ENCODE data around the gene GNL2. TPM values are rescaled to one million over a fixed set of nuclear protein-coding genes. Genes with fewer than 3 reads are reported as not detected.
A peak's percentile ranks its signal among the peaks of the same experiment; 100 is the strongest.
"Not testable (repeated sequence)": the region's sequence is repeated elsewhere in the genome, so short reads cannot be mapped to it uniquely, and the experiment has no call there.

Gene GNL2
- total RNA-seq, 1 donor from 2014 or later = 22.0 TPM

GRCh38 chr1:37564892-37565291, 30.8 kb downstream of the GNL2 start:
- no peak for DNase-seq (ENCODE audit: missing footprints)
- intact Hi-C loops (cut with DNase I) = no loop called here
- ATAC-seq = no peak

GRCh38 chr1:37562984-37563383, 32.8 kb downstream of the GNL2 start:
- ATAC-seq (no peak), DNase-seq (ENCODE audit: missing footprints) (no peak)
- intact Hi-C loops (cut with DNase I) = no loop called here

- intact Hi-C loops (cut with DNase I) = no loop called here
- ATAC-seq (no peak), DNase-seq (ENCODE audit: missing footprints) (no peak)
Measured at GRCh38 chr1:37561133-37562132, 34.3 kb downstream of the GNL2 start.

DNA sequence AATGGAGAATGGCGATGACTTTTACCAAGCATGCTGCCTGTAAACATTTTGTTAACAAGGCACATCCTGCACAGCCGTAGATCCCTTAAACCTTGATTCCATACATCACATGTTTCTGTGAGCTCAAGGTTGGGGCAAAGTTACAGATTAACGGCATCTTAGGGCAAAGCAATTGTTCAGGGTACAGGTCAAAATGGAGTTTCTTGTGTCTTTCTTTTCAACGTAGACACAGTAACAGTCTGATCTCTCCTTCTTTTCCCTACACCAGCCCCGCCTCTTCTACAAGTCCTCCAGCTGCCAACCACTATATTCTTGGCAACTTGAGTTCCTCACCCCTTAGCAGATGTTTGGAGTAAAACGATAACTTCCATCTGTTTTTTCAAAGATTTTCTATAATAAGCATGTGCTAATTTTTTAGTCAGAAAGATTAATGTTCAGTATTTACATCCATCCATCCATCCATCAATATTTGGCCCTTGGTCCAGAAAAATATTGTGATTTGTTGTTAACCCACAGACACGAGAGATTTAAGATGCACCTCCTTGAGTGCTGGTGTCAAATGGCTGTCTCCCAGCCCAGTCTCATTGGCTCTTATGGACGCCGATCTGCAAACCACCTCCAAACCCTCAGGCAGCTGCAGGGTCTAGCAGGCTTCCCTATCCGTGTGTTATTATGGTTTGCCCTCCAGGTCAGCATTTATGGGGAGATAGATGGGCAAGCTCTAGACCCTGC, 35.2 kb downstream of the GNL2 start:
- intact Hi-C loops (cut with DNase I) = no loop called here
- no peak for ATAC-seq
- no peak for DNase-seq (ENCODE audit: missing footprints)

- intact Hi-C loops (cut with DNase I) = loop anchor here (10.0 kb wide), 1 partner anchor 85 kb away; the partner anchor contains the start of gene ZC3H12A
- not testable (repeated sequence) for ATAC-seq; DNase-seq (ENCODE audit: missing footprints)
Measured at GRCh38 chr1:37559957-37560379, 35.8 kb downstream of the GNL2 start.

GRCh38 chr1:37559080-37559479, 36.7 kb downstream of the GNL2 start:
- ATAC-seq = no peak
- intact Hi-C loops (cut with DNase I) = loop anchor here (10.0 kb wide), 1 partner anchor 84 kb away; the partner anchor contains the start of gene ZC3H12A
- no peak for DNase-seq (ENCODE audit: missing footprints)

GRCh38 chr1:37558411-37558810, 37.3 kb downstream of the GNL2 start:
- ATAC-seq (no peak), DNase-seq (ENCODE audit: missing footprints) (no peak)
- intact Hi-C loops (cut with DNase I) = loop anchor here (10.0 kb wide), 1 partner anchor 84 kb away; the partner anchor contains the start of gene ZC3H12A

DNA sequence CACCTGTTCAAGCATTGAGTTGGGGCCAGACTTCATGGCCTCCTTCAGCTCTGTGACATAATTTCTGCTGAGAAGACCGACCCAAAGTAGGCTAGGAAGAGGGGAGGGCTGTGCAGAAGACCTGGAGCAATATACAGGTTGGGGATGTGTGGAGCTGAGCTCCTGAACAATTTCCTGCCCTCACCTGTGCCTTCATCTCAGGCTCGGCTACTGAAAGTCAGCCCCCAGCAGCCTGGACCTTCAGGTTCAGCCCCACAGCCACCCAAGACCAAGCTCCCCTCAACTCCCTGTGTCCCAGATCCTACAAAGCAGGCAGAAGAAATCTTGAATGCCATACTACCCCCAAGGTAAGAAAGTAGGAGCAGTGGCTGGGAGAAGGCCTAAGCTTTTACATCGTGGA, 38.3 kb downstream of the GNL2 start:
- no peak for ATAC-seq
- no peak for DNase-seq (ENCODE audit: missing footprints)
- intact Hi-C loops (cut with DNase I) = loop anchor here (10.0 kb wide), 1 partner anchor 83 kb away; the partner anchor contains the start of gene ZC3H12A

GRCh38 chr1:37556712-37557196, 39.0 kb downstream of the GNL2 start, which contains the start of gene DNALI1:
DNALI1 (plus strand) TSS chr1:37556940; CDS start chr1:37556995, 55 bp downstream.
- ATAC-seq = peak; percentile 91
- intact Hi-C loops (cut with DNase I) = loop anchor here (10.0 kb wide), 1 partner anchor 82 kb away; the partner anchor contains the start of gene ZC3H12A
- DNase-seq (ENCODE audit: missing footprints) = peak; percentile 85

DNA sequence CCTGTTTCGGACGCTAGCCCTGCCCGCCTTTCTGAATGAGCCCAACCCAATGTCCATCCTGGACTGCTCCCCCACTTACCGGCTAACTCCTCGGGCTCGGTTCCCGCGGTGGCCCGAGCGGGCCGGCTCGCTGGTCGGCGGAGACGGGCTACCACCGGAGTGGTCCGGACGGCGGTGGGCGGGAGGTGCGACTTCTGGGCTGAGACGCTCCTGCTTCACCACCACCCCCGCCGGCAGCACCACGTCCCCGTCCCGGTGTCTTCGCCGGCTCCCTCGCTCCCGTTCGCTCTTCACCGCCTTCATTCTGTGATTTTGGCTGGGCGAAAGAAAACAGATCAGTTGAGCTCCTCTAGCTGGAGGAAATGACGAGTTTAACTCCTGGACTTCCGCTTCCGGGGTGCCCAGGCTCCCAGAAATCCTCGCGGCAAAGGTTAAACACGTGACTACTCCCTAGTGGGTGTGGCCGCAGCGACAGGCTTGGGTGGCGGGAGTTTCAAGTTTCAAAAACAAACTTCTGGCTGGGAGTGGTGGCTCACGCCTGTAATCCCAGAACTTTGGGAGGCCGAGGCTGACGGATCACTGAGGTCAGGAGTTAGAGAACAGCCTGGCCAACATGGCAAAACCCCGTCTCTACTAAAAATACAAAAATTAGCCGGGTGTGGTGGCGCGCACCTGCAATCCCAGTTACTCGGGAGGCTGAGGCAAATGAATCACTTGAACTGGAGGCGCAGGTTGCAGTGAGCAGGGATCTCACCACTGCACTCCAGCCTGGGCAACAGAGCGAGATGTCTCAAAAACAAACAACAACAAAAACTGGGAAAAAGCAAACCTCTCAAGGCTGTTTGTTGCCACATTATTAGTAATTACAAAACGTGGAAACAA, 41.6 kb downstream of the GNL2 start, which contains the start of gene SNIP1:
TSS of gene SNIP1 (minus strand) at position 367 of the 882 bp plus-strand sequence. CDS start at position 303, 64 bp downstream.
- DNase-seq (ENCODE audit: missing footprints) (peak; percentile 94), ATAC-seq (peak; percentile 93)
- intact Hi-C loops (cut with DNase I) = loop anchor here (5.0 to 10.0 kb wide), 3 partner anchors 42 to 79 kb away; partner anchors contain the start of genes GNL2, MEAF6 and ZC3H12A

- ATAC-seq (no peak), DNase-seq (ENCODE audit: missing footprints) (no peak)
- intact Hi-C loops (cut with DNase I) = loop anchor here (5.0 to 10.0 kb wide), 3 partner anchors 41 to 79 kb away; partner anchors contain the start of genes GNL2, MEAF6 and ZC3H12A
Measured at GRCh38 chr1:37553598-37553926, 42.2 kb downstream of the GNL2 start.

GRCh38 chr1:37549341-37549740, 46.4 kb downstream of the GNL2 start:
- DNase-seq (ENCODE audit: missing footprints) (no peak), ATAC-seq (no peak)
- intact Hi-C loops (cut with DNase I) = no loop called here

DNA sequence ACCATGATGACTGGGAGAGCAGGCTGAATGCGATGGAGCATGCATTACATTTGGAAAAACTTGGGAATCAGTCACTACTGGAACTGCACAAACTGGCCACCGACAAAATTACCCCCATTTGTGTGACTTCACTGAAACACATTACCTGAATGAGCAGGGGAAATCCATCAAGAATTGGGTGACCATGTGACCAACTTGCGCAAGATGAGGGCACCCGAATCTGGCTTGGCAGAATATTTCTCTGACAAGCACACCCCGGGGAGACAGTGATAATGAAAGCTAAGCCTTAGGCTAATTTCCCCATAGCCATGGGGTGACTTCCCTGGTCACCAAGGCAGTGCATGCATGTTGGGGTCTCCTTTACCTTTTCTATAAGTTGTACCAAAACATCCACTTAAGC, 50.7 kb downstream of the GNL2 start:
- ATAC-seq (no peak), DNase-seq (ENCODE audit: missing footprints) (no peak)
- intact Hi-C loops (cut with DNase I) = no loop called here

- DNase-seq (ENCODE audit: missing footprints) (no peak), ATAC-seq (no peak)
- intact Hi-C loops (cut with DNase I) = no loop called here
Measured at GRCh38 chr1:37544530-37544929, 51.2 kb downstream of the GNL2 start.

DNA sequence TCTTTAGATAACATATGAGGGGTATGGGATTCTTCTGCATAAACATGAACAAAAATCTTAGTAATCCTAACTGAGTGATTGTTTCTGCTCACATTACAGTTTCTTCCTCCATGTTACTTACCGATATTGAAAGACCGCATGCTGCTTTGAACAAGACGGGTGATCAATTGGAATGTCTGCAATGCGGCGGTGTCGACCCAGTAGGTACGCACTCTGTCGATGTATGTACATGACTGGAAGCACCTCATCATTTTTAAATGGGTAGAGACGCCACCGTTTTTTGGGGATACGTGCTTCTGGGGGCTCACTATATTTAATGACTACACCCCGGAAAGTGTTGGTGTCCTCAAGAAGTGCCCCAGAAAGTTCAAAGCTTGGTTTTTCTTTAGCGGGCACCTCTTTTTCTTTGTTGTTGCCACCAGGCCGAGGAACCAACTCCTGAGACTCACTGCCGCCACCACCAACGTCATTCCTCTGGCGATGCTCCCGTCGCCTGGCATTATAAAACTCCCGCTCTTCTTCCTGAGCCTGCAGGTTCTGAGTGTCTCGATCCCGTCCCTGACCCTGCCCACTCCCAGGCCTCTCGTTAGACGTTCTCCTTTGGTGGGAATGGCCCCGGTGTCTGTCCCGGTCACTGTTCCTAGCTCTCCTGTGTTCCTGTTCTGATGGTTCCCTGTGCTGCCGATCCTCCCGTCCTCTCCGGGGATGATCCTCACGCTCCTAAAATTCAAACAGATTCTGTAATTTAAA, 55.5 kb downstream of the GNL2 start:
- DNase-seq (ENCODE audit: missing footprints) (no peak), ATAC-seq (no peak)
- intact Hi-C loops (cut with DNase I) = no loop called here

DNA sequence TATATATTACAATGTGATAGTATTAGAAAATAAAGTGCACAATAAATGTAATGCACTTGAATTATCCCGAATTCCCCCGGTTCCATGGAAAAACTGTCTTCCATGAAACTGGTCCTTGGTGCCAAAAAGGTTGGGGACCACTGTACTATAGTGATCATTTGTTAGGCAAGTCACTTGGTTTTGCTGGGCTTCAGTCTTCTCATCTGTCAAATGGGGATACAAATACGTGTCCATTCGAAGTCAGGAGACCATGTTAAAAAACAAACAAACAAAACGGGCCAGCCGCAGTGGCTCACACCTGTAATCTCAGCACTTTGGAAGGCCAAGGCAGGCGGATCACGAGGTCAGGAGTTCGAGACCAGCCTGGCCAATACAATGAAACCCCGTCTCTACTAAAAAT, 56.6 kb downstream of the GNL2 start:
- ATAC-seq; DNase-seq (ENCODE audit: missing footprints); intact Hi-C loops (cut with DNase I): not testable (repeated sequence)

GRCh38 chr1:37537378-37537777, 58.4 kb downstream of the GNL2 start:
- ATAC-seq (no peak), DNase-seq (ENCODE audit: missing footprints) (no peak)
- intact Hi-C loops (cut with DNase I) = no loop called here
